OCI-M2 (cell line): ENCODE measurements around the gene ZFPL1.

ENCODE experiments used
- DNase-seq: peaks from one replicate; lab custom pipeline; 2025; ENCODE audit not compliant: unreplicated experiment; lab: John Stamatoyannopoulos, UW

ZFPL1 gene

GRCh38 chr11:65083834-65084597, at the start of gene ZFPL1, which contains the start of gene CDCA5:
Gene ZFPL1 (plus strand): TSS chr11:65084222. CDS start chr11:65084699, 477 bp downstream.
Gene CDCA5 (minus strand): TSS chr11:65084040. CDS start chr11:65083978, 62 bp downstream.
- peak; percentile 65 for DNase-seq

DNA sequence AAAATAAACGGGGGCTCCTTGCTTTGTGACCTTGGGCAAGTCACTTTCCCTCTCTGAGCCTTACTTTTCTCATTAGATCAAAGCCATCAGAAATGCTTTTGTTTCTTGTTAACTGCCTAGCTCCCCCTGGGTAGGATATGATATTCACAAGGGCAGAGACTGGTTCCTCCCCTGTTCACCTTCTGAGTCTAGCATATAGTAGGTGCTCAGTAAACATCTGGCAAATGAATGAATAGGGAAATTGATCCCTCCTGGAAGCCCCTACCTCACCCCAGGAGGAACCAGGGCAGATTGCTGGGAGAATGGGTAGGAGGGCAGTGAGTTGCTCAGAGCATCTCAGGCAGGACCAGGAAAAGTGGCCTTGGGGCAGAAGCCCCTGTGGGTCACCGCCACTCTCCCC, 49.6 kb upstream of the ZFPL1 start:
- DNase-seq = no peak

DNA sequence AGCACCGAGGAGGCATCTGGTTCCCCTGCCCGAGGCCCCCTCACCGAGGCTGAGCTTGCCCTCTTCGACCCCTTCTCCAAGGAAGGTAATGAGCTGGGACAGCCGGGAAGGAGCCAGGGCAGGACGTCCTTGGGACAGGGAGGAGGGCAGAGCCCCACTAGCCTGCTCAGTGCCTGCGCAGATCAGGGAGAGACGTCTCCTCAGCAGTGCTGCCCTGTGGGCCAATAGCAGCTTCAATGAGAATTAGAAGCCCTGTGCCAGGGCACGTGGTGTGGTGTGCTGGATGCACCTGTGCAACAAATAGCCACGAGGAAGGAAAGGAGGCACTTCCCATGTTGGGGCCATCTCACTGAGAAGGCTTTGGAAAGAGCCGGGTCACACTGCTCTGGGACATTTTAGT, 48.4 kb upstream of the ZFPL1 start:
- no peak for DNase-seq

GRCh38 chr11:65036931-65037330, 47.1 kb upstream of the ZFPL1 start:
- DNase-seq = no peak

DNA sequence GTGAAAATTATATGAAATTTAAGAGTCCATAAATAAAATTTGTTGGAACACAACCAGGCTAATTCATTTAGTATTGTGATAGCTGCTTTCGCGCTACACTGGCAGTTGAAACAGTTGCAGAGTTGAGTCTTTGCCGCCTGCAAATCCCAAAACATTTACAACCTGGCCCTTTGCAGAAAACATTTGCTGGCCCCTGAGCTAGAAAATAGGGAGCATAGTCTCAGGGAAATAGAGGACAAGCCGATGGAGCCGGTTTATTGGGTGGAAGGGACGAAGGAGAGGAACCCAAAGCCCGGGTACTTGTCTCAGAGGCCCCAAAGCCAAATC, 43.5 kb upstream of the ZFPL1 start:
- DNase-seq = no peak

- peak; percentile 68 for DNase-seq
These were observed 43.0 kb upstream of the ZFPL1 start, which contains the start of gene SAC3D1 for GRCh38 chr11:65040847-65041622. Gene SAC3D1 (plus strand): TSS chr11:65041210. CDS start chr11:65041293, 83 bp downstream.

GRCh38 chr11:65042891-65043290, 41.1 kb upstream of the ZFPL1 start:
- no peak for DNase-seq

DNA sequence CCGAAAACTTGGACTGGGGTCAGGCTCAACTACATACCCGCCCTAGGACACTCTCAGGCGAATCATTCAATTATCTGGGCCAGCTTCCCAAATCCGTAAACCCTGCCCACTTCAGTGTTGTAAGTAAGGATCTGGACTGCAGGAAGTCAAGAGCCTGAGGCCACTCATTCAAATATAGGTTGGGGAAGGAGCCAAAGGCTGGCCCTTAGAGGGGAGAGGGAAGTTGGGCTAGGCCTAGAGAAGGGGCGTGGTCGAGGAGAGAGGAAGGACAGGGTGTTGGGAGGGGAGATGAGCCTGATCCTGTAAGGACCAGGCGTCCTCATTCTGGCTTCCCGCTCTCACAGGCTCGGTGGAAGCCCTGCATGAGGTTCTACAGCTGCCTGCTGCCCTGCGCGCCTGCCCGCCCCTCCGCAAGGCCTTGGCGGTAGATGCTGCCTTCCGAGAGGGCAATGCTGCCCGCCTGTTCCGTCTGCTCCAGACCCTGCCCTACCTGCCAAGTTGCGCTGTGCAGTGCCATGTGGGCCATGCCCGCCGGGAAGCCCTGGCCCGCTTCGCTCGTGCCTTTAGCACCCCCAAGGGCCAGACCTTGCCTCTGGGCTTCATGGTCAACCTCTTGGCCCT, 40.0 kb upstream of the ZFPL1 start:
- DNase-seq = no peak

DNA sequence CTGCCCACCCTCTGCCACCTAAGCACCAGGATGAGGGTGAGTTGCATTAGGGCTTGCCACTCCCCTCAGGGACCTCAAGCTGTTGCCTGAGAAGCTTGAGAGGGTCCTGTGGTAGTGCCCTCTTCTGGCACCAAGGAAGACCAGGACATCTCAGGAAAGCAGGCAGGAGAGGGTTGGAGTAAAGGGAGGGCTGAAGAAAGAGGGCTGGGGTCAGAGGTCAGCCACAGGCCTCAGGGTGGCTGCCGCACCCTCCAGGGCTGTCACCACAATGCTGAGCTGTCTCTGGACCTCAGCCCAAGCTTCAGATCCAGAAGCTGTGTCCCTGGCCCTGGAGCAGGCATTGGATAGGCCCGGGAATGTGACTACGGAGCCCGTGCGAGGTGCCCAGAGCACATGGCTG, 39.0 kb upstream of the ZFPL1 start:
- no peak for DNase-seq

GRCh38 chr11:65045728-65046127, 38.3 kb upstream of the ZFPL1 start:
- DNase-seq = no peak

- no peak for DNase-seq
These were observed 36.2 kb upstream of the ZFPL1 start for GRCh38 chr11:65047581-65048422.

GRCh38 chr11:65051398-65051858, 32.6 kb upstream of the ZFPL1 start:
- no peak for DNase-seq

DNA sequence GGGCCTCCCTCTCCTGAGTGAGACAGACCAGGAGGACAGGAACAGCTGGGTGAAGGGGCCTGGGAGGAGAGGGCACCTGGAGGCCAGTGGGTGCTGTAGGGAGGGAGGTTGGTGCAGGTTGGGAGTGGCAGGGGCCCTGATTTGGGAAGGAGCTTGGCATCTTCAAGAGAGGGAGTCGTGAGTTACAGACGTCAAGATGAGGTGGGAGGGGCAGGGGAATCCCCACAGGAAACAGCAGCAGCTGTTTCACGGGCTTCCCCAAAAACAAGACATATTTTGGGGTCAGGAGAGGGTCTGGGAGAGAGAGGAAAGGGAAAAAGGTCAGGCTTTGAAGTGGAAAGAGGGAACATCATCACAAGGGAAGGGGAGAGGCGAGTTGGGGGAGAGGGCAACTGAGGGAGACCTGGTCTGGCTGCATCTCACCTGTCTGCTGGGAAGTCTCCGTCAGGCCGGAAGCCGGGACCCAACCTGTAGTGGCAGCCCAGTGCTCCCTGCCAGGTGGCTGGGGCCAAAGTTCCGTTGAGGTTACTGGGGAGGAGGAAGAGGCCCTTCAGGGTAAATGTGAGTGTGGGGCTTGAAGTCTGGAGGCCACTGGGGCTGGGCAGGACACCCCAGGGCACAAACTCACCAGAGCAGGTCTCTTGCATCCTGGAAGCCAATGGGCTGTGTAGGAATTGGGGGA, 30.1 kb upstream of the ZFPL1 start:
- no peak for DNase-seq

DNA sequence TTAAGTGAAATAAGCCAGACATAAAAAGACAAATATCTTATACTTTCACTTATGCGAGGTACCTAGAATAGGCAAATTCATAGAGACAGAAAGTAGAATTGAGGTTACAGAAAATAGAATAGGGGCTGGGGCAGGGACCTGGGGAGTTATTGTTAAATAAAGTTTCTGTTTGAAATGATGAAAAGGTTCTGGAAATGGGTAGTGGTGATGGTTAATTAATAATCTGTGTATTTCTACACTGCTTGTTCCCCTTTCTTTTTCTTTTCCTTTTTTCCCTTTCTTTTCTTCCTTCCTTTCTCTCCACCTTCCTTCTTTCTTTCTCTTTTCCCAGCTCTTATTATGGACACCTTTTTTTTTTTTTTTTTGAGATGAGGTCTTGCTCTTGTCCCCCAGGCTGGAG, 28.5 kb upstream of the ZFPL1 start:
- no peak for DNase-seq

GRCh38 chr11:65056999-65057398, 27.0 kb upstream of the ZFPL1 start:
- no peak for DNase-seq

DNA sequence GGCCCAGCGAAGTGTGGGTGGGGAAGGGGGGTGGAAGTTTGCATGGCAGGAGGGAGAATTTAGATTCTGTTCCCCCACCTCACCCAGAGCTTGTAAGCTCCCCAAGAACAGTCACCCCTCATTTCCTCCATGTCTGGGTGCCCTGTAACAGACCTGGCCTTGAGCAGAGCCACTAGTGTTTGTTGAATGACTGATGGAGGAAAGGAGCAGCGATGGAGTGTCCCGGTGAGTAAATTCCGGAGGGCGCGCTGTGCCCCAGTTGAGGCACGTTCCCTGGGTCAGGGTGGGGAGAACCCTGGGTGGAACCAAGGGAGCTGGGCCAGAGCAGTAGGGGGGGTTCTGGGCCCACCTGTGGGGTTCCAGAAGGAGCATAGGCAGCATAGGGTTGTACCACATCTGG, 26.5 kb upstream of the ZFPL1 start:
- no peak for DNase-seq

GRCh38 chr11:65058012-65058411, 26.0 kb upstream of the ZFPL1 start:
- no peak for DNase-seq

DNA sequence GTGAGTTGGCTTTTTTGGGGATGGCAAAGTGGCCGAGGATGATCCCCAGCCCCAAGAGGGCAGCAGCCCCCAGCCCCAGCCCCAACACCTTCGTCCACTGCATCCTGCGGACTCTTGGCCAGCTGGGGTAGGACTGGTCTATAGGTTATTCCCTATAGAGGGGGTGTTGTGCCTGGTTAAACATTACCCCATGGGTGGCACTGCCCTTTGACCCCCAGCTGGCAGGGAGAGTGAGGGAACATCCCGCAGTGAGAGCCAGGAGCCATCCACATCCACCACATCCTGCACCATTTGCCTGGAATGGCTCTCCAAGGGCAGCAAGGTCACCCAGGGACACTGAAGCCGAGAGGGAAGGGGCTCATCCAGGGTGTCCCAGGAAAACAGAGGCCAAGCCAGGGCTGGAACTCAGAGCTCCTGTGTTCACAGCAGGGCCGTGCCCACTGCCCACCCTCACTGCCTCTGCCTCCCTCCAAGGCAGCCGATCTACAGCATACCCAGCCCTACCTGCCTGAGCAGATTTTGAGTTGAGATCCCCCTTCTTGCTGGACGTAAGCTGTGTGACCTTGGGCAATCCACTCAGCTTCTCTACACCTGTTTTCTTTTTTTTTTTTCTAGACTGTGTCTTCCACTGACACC, 25.5 kb upstream of the ZFPL1 start, which contains the start of gene NAALADL1:
NAALADL1 (minus strand) TSS at position 135 of the 636 bp plus-strand sequence; CDS start at position 103, 32 bp downstream.
- no peak for DNase-seq

DNA sequence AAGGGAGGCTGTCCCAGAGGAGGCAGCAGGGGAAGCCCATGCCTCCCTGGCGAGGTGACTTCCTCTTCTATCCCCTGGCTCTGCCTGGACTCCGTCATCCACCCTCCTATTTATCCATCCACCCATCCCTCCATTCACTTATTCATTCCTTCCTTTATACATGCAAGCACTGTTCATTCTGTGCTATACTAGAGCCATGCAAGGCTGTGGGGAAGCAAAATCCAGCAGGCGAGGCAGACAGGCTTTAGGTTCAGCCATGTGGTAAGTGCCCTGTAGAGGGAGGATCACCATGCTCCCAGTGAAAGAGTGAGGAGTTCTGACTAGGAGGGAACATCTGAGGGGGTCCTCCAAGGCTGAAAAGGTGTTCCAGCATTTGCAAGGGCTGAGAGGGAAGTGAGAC, 24.5 kb upstream of the ZFPL1 start:
- DNase-seq = no peak
